SKM-1 treated with dmso at 0.1 percent for 144 hours (cell line): ENCODE results near the gene NPM3.

ENCODE experiments used
- DNase-seq: peaks from one replicate; lab custom pipeline; 2025; ENCODE audit not compliant: unreplicated experiment; lab: John Stamatoyannopoulos, UW

NPM3 gene

GRCh38 chr10:101782811-101783735 lies at the start of gene NPM3:
Gene NPM3 (minus strand): TSS chr10:101783446. CDS start chr10:101783390, 56 bp downstream.
- DNase-seq: peak; percentile 55

- DNase-seq: no peak
These were observed 49.1 kb upstream of the NPM3 start for GRCh38 chr10:101832325-101832771.

DNA sequence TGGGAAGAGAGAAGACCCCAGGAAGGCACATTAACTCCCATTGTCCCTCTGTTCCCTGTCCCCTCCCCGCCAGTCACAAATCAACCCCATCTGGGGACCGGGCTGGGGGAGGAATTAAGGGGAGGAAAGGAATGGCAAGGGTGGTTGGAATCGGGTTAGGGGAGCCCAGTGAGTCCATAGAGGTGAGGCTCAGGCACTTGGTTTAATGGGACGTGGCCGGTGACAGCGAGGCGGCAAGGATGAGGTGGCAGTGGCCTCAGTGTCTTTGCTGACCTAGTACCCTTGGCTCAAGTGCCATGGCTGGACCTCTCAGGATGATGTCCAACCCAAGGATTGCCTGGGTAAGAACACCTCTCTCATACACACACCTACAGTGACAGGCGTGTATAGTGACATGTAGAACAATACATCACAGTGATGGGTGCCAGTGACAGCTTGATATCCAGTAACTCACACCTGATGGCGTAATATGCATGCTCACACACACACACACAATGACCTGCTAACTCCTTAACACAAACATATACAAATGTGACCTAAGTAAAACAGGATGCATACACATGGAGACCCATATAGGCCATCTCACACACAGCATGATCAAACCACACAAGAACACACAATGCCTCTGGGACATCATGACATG lies 48.0 kb upstream of the NPM3 start:
- DNase-seq: no peak

DNA sequence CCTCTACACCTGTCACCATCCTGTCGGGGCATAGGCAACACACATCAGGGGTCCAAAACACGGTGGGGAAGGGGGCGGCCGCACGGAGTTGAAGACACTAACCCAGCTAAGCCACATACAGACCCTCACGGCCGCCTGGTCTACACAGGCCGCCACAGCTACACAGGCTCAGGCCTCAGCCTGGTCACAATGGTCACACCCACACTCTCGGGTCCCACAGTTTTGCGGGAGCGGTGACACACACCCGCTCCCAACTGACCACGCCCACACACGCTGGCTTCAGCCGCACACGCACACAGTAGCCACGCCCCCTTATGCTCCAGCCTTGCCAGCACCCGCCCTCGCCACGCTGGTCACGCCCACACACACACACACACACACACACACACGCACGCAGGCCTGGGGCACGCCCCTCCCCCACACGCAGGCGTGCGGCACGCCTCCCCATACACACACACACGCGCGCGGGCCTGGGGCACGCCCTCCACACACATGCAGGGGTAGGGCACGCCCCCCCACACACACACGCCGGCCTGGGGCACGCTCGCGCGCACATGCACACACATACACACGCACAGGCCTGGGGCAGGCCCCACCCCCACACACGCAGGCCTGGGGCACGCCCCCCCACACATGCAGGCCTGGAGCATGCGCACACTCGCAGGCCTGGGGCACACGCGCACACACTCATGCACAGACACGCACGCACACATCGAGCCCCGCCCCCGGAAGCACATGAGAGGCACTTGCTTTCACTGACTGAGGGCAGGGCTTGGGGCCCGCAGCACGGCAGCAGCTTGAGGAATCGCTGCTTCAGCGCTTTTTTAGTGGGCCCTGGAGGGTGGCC lies 47.3 kb upstream of the NPM3 start:
- DNase-seq: peak; percentile 56

- DNase-seq: no peak
These were observed 46.5 kb upstream of the NPM3 start for GRCh38 chr10:101829561-101830315.

DNA sequence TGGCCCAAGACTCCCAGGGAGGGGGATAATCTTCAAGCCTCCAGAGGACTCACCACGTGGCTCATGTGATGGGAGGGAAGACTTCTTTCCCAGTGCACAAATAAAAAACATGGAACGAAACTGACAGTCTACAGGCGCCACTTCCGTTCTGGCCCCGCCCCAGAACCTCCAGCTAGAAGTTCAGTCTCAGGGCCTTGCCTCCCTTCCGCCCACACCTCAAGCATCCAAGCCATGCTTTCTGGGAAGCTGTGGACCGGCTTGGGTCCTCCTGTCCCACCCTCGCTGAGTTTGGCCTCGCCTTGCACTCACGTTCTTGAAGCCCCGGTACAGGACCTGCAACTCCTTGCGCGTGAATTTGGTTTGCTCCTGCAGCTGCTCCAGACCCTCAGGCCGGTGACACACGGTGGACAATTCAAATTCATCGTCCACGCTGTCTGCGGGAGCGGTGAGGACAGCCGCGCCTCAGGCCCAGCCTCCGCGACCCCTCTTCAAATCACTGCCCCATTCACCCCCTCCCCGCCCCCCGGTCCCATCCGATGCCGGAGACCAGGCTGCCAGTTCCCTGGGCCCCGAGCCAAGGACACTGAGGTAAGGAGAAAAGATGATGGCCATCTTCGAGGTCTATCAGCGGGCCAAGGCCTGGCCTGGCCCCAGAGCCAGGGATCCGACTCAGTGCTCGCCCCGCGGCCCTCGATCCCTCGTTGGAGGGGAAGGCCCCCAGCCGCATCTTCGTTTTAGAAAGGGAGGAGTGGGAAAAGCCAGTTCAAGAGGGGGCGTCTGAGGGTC lies 45.7 kb upstream of the NPM3 start:
- DNase-seq: no peak

GRCh38 chr10:101827919-101828600 lies 44.8 kb upstream of the NPM3 start:
- no peak for DNase-seq

DNA sequence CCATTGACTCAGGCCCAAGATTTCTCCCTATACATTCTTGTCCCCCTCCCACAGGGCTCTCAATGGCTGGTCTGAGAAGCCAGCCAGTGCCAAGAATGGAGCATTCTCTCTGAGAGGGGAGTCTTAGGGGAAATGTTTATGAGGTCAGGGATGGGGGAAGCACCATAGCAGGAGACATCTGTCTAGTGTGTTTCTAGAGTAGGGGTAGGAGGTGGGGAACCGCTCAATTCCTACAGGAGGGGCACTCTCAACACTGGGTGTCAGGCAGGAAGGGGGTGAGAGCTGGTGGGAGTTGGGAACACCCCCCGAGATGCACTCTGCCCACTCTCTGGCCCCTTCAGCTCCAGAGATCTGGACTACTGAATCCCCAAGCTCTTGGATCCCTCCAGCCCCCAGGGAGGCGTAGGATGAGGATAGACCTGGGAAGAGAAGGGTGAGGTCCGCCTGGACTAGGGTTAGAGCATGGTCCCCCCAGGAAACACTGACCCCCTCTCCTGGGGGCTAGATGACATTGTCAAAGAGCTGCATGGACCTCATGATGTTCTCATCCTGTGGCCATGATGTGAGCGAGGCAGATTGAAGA lies 43.7 kb upstream of the NPM3 start:
- no peak for DNase-seq

DNA sequence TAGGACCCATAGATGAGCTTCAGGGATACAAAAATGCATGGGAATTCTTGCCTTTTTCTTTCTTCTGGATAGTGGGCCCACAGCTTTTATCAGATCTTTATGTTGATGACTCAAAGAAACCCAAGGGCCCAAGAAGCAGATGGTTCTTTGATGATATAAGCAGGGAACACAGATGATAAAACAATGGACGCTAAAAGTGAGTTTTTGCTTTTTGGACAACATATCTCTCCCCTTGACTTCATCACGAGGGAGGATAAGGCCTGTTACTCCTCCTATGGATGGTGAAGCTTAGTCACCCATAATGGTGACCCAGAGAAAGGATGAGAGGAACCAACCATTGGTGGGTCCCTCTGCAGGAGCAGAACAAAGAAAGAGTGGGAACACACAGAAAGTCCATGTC lies 41.5 kb upstream of the NPM3 start:
- no peak for DNase-seq

- no peak for DNase-seq
These were observed 35.8 kb upstream of the NPM3 start for GRCh38 chr10:101818872-101819633.

DNA sequence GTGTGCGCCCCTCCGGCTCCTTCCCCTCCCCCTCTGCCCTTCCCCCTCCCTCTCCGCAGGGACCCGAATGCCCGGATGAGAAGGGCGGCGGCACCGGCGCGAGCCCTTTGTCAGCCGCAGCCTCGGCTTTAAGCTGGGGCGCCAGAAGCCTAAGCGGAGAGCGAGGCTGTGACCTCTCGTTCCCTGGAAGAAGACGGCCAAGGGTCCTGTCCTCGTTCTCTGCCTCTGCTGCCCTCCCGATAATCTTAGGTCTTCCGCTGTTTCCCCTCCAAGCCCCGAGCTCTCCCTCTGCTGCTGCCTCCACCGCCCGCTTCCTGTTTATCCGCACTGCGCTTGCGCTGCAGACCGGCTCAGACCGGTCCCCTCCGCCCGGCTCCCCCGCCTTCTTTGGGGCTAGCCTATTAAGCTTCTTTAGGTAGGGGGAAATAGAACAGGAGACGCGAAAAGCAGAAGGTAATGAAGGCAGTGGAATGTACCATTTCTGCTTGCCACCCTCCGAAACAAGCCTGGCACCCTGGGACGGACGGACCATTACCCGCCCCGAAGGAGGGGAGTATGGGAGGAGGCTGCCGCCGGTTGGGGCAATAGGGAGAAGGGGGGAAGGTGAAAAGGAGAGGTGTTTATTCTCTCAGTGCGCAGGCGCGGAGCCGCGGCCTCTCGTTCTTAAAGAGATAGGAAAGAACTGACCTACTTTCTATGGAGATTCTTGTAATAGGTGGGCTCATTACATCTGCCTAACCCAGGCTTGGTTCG lies 35.0 kb upstream of the NPM3 start, which contains the start of gene OGA:
OGA (minus strand) TSS at position 326 of the 753 bp plus-strand sequence. CDS start 422 bp downstream, outside the sequence.
- peak; percentile 100 for DNase-seq

DNA sequence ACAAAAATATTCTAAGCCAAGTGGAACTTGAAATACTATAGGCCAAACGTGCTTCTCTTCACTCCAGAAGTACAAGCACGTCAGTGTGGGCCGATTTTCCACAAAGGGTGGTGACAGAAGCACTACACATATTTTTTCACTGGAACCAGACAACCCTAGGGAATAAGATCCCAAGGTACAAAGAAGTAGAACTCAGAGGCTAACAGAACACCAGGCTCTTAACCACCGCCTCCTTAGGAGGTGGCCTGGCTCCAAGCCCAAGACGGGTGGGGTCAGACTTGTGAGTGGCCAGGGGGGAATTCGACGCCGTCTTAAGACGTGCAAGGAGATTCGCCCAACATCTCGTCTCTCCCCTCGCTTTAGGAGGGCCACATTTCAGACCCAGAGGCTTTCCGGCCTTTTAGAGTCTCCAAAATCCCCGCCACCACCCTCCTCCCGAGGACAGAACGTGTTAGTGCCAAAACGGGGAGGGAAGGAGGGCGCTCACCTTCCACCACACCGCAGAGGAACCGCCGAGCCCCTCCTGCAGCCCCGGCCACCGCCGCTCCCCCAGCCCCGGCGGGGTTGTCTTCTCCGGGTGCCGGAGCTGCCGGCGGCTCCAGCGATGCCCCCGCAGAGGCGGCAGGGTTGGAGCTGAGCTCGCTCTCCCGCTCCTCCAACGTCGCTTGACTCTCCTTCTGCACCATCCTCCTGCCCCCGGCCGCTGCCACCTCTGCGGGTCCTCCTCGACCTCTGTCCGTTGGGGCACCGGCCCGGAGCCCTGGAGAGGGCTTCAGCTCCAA lies 34.3 kb upstream of the NPM3 start:
- peak; percentile 43 for DNase-seq

- DNase-seq: no peak
These were observed 33.7 kb upstream of the NPM3 start for GRCh38 chr10:101816913-101817336.

DNA sequence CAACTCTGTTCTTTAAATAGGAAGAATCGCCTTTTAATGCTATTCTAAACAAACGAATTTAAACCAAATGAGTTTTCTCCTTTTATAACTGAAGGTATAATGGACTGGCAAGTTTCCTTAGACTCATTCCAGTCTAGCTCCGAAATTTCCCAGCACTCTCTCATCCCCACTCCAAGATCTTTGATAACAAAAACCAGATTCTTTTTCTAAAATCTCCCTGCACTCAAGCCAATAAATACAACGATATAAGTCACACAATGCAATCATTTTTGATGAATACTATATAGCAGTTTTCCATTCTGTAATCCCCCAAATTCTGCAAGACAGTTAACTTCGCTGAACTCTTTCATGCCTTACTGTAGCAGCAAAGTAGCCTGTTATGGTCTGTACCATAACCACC lies 33.1 kb upstream of the NPM3 start:
- no peak for DNase-seq

- no peak for DNase-seq
These were observed 31.3 kb upstream of the NPM3 start for GRCh38 chr10:101814466-101815071.

- no peak for DNase-seq
These were observed 29.4 kb upstream of the NPM3 start for GRCh38 chr10:101812606-101813005.
